ENCODE data around the gene CEP162.

- TF ChIP-seq CTCF (conservative IDR thresholded peaks at IDR 0.05), result no peak
- TF ChIP-seq ZFX (IDR thresholded peaks at IDR 0.05), result no peak
These were observed 75.8 kb downstream of the CEP162 start for GRCh38 chr6:84151669-84152068.

Measured in C4-2B (cell line).